H1 (cell line): ENCODE data around the gene FHIT. TPM values are rescaled to one million over a fixed set of nuclear protein-coding genes. Genes with fewer than 3 reads are reported as not detected.

Experiments used
- BACH1 ChIP-seq: IDR thresholded peaks from 2 replicates; pipeline ENCODE4 v1.6.1; 2012; ENCODE audit warnings: low read length, improper control_type of control experiment
- BRCA1 ChIP-seq: IDR thresholded peaks from 2 replicates; pipeline ENCODE4 v1.6.1; 2012; ENCODE audit warnings: low read depth, low read length, improper control_type of control experiment
- GABPA ChIP-seq: IDR thresholded peaks from 2 replicates; pipeline ENCODE4 v1.6.1; 2011; ENCODE audit warnings: mild to moderate bottlenecking, low read length, moderate library complexity, borderline replicate concordance; ENCODE audit not compliant: insufficient read depth
- MAFK ChIP-seq: IDR thresholded peaks from 2 replicates; pipeline ENCODE4 v1.6.1; 2012; ENCODE audit warnings: low read depth, mild to moderate bottlenecking, improper control_type of control experiment, low read length
- NANOG ChIP-seq: IDR thresholded peaks from 2 replicates; pipeline ENCODE4 v1.6.1; 2011; ENCODE audit warnings: low read length, low read depth, mild to moderate bottlenecking, inconsistent platforms; ENCODE audit not compliant: insufficient read depth, poor library complexity, severe bottlenecking
- RFX5 ChIP-seq: IDR thresholded peaks from 2 replicates; pipeline ENCODE4 v1.6.1; 2011; ENCODE audit warnings: low read depth, low read length, improper control_type of control experiment, borderline replicate concordance
- SP4 ChIP-seq: IDR thresholded peaks from 2 replicates; pipeline ENCODE4 v1.6.1; 2012; ENCODE audit warnings: low read length, inconsistent platforms
- polyA plus RNA-seq, 7 experiments: library from polyadenylated mRNA; depleted of rRNA in 3 of 7; stranded (reverse) in 5 of 7; unstranded in 2 of 7; fragments of >200 nt in 5 of 7; fragments of 200-250 nt in 2 of 7; gene quantifications; 1 replicate in 5 of 7; 2 replicates in 1 of 7; 4 replicates in 1 of 7; pipeline versions ENCODE4 v1.2.1 to v1.2.3, GENCODE V29; 2011 to 2013; ENCODE audit warnings: missing spikeins in 2 of 7, mixed read lengths in 2 of 7
- total RNA-seq: library from RNA; stranded (reverse); fragmentation: NEBNext Ultra II Directional; extraction: Animal tissue kit (Norgen Biotek cat#: 25700); gene quantifications from 2 replicates; pipeline ENCODE4 v1.2.1, GENCODE V29; 2021
- TF ChIP-seq, protein P1 (sequence below): IDR thresholded peaks from 2 replicates; pipeline ENCODE4 v1.6.1; 2011; ENCODE audit warnings: low read length, improper control_type of control experiment
- TF ChIP-seq, protein P2 (sequence below): IDR thresholded peaks from 2 replicates; pipeline ENCODE4 v1.6.1; 2012; ENCODE audit warnings: low read length, inconsistent platforms

The FHIT gene
- total and polyA plus RNA-seq, 2 of the 8 experiments (the other 6 are each of a cell fraction or from before 2014, with no cell fraction given) = 1.2 to 3.2 TPM

DNA sequence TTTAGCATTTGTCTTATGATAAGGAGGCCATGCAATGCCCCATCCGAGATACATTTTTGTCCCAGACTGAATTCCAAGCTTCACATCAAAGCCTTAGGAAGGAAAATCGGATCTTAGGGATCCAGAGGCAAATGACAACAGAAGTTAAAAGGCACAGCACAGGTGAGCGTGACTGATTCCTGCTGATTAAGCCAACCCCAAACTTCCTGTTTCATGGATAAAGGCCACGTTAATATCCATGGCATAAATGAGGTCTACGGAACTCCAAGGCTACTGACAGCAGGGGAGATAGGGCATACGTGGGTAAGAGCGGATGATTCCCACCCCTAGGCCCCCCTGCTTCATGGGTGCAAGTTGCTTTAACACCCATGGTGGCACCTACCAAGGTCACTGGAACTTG is 471.6 kb downstream of the FHIT start (continued):
- TF ChIP-seq, protein P1, sequence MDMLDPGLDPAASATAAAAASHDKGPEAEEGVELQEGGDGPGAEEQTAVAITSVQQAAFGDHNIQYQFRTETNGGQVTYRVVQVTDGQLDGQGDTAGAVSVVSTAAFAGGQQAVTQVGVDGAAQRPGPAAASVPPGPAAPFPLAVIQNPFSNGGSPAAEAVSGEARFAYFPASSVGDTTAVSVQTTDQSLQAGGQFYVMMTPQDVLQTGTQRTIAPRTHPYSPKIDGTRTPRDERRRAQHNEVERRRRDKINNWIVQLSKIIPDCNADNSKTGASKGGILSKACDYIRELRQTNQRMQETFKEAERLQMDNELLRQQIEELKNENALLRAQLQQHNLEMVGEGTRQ = no peak
- TF ChIP-seq BACH1 (no peak), BRCA1 (no peak), GABPA (no peak), MAFK (no peak), NANOG (no peak), SP4 (no peak), RFX5 (no peak)
- TF ChIP-seq, protein P2, sequence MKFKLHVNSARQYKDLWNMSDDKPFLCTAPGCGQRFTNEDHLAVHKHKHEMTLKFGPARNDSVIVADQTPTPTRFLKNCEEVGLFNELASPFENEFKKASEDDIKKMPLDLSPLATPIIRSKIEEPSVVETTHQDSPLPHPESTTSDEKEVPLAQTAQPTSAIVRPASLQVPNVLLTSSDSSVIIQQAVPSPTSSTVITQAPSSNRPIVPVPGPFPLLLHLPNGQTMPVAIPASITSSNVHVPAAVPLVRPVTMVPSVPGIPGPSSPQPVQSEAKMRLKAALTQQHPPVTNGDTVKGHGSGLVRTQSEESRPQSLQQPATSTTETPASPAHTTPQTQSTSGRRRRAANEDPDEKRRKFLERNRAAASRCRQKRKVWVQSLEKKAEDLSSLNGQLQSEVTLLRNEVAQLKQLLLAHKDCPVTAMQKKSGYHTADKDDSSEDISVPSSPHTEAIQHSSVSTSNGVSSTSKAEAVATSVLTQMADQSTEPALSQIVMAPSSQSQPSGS = no peak
